NCI-H2196 treated with DMSO at 0.1 percent for 48 hours (cell line): Measurements from ENCODE around the gene GSK3A.

ENCODE experiments used
- DNase-seq: peaks from one replicate; lab custom pipeline; 2025; ENCODE audit not compliant: unreplicated experiment; lab: John Stamatoyannopoulos, UW

Gene GSK3A

DNA sequence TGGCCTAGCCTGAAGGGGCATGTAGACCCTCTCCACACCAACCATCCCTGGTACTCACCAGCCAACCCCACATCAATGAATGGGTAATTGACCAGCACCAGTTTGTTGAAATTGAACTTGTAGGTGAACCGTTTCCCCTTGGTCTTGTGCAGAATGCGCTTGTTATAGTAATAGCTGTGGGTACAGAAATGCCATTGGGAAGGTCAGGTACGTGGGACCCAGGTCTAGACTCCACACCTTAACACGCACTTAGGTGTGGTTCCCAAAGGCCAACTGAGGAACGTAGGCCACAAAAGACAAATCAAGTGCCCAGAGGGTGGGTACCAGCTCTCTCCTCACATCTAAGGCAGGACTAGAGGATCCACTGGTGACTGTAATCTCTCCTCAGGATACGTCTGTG, 7.4 kb upstream of the GSK3A start:
- DNase-seq = no peak

DNA sequence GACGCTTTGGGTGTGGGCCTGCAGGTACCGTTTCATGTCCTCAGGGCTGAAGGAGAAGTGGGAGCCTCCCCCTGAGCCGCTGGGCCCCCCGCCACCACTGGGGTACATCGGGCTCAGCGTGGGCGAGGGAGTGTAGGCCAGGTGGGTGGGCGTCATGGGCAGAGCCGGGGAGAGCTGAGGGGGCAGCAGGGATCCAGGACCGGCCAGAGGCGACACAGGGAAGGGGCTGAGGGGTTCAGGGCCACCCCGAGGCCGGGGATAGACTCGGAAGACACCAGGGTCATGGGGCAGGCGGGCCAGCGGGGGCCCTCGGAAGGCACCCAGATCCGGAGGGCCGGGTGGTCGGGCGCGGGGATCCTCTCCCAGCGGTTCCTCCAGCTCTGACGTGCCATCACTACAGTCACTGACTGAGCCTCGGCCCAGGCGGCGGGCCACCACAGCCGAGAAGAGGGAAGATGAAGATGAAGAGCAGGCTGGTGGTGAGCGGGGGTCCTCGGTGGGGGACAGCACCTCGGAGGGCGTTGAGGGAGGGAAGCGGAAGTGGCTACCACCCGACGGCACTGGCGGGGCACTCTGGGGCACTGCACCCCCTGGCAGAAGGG, 6.8 kb upstream of the GSK3A start:
- no peak for DNase-seq

DNA sequence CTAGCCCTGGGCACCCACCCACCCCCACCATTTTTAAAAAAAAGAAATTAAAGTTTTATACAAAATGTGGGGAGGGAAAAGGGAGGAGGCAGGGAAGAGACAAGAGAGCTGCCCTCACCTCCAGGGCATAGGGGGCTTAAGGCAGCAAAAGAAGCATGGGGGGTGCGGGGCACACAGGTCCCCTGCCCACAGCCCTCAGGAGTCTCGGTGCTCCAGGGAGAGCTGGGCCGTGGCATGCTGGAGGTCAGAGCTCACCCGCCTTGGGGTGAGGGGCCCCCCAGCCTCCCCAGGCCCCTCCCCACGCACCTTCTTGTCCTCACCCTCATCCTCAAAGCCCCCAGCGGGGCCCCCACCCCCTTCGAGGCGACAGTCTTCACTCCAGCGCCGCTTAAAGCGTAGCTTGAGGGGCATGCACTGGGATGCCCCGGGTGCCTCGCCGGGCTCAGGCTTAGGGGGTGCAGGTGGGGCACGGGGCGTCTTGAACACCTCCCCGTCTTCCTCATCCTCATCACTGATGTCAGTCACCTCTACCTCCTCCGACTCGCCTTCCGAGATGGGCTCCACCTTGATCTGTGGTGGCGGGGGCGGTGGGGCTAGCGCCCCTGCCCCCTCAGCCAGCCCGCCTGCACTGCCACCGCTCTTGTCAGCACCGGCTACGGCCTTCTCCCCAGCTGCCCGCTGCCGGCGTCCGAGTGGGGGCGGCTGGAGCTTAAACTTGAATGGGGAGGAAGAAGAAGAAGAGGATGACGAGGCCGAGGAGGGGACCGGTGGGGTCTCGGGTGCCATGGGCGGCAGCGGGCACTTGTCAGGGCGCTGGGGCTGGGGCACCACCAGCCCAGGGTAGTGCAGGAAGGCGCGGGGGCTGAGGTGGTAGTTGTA, 6.1 kb upstream of the GSK3A start:
- DNase-seq = no peak

GRCh38 chr19:42247640-42248199, 5.3 kb upstream of the GSK3A start:
- no peak for DNase-seq

DNA sequence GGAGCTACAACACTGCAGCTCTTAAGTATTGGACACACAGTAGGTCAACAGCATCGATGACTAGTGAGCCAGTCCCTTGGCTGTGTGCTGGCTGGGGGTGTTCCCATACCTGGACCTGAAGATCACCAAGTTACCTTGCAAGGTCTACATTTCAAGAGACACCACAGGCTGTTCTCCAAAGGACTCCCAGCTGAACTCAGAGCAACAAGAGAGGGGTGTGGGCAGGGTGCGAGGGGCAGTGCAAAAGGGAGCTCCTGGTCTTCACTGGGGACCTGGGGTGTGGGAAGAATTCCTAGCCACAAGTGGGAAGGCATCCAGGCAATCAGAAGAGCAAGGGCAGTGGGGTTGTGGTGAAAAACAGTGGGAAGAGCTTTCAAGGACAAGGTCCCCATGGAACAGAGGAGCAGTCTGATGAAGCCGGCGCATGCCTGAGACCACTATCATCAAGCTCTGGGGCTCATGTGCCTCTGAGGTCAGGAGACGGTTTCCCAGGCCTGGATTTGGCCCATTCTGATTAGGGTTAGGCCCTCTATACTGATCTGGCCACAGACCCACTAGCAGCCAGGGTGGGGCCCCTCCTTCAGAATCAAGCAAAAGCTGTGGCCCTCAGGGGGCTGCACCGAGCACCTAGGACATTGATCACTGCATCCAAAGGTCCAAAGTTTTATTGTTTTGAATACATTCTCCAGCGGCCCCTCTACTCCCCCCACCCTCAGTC, 4.7 kb upstream of the GSK3A start:
- no peak for DNase-seq

DNA sequence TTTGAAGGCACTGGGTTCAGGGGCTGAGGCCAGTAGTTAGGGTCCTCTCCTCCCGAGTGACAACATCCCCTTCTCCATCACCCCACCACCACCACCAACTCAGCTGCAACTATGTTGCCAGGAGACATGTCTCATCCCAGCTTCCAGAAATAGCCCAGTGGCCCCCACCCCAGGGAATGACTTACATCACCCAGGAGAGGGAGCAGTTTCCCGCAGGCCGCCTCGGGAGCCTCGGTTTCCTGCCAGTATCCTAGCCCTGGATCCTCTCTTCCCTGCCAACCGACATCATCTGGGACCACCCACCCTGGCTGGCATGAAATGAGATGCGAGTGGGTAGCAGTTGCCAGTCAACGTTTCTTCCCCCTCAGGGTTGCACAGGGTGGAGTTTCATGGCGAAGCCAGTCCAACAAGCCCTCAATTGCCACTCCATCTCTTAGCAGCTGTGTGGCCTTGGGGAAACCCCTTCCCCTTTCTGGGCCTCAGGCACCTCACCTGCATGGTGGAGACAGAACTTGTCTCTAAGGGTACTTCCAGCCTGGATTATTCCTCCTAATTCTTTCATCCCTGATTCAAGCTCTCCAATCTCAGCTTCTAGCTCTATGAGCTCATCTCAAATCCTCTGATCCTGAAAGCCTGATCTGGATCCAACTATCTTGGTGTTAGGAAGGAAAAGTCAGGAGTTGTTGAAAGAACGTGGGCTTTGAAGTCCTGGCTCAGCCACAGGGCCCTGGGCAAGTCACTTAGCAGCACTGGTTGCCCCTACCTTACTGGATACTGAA, 3.9 kb upstream of the GSK3A start:
- DNase-seq = no peak

GRCh38 chr19:42245231-42245630, 2.8 kb upstream of the GSK3A start:
- no peak for DNase-seq

- peak; percentile 88 for DNase-seq
Measured at GRCh38 chr19:42244347-42245220, 2.2 kb upstream of the GSK3A start.

DNA sequence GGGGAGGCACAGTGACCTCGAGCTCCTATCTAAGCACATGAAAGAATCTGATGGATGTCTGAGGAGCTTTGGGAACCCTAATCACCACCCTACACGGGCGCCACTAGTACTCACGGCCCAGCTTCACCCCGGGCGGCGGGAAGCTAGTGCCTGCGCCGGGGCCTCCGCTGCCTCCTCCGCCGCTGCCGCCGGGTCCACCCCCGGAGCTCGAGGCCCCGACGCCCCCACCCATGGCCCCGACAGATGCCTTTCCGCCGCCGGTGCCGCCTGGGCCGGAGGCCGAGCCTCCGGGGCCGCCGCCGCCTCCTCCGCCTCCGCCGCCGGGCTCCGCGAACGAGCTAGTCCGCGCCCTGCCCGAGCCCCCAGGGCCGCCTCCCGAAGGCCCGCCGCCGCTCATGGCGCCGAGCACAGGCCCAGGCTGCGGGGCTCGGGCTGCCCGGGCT, 312 bp downstream of the GSK3A start:
- DNase-seq = no peak

- DNase-seq = no peak
Measured at GRCh38 chr19:42241279-42241678, 1.1 kb downstream of the GSK3A start.

GRCh38 chr19:42239544-42240220, 2.7 kb downstream of the GSK3A start:
- no peak for DNase-seq

DNA sequence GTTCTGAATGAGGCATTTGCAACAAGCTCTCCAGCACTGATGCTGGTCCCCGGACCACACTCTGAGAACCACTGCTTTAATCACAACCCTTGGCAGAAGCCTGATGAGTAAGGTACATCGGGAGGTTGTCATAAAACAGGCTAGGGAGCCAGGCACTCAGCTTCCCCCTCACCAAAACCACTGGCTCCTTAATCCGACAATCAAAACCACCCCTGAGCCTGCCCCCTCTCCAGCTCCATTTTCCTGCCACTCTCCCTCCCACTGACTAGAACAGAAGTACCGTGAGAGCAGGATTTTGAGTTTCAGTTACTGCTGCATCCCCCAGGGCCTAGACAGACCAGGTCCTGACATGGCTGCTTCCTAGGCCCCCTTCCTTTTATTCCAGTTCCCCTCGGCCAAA, 7.2 kb downstream of the GSK3A start:
- no peak for DNase-seq

DNA sequence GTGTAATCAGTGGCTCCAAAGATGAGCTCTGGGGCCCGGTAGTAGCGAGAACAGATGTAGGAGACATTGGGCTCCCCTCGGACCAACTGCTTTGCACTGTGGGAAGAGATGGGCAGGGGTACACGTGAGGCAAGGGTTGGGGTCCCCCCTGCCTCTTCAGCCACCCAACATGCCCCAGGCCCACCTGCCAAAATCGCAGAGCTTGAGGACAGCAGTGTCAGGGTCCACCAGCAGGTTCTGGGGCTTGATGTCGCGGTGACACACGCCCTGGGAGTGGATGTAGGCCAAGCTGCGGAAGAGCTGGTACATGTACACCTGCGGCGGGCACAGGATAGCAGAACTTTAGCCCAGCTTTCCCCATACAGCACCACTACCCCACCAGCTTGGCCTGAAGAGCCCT, 8.0 kb downstream of the GSK3A start:
- no peak for DNase-seq

- DNase-seq = no peak
Measured at GRCh38 chr19:42233678-42234292, 8.6 kb downstream of the GSK3A start.

- DNase-seq = no peak
Measured at GRCh38 chr19:42233106-42233505, 9.3 kb downstream of the GSK3A start.

DNA sequence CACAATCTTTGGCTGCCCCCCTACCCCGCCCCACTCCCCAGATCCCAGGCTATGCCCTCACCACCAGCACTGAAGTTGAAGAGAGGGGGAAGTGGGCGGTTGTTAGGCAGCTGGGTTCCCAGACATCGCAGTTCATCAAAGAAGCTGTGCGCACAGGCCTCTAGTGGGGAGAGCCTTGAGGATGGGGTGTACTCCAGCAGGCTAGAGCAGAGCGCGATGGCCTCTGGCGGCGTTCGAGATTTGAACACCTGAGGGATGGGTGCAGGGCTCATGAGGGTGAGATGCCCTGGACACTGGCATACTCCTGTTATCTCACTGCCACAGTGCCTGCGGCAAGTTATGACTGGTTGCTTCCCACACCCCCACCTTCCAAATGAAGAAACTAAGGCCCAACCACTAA, 10.0 kb downstream of the GSK3A start:
- no peak for DNase-seq

DNA sequence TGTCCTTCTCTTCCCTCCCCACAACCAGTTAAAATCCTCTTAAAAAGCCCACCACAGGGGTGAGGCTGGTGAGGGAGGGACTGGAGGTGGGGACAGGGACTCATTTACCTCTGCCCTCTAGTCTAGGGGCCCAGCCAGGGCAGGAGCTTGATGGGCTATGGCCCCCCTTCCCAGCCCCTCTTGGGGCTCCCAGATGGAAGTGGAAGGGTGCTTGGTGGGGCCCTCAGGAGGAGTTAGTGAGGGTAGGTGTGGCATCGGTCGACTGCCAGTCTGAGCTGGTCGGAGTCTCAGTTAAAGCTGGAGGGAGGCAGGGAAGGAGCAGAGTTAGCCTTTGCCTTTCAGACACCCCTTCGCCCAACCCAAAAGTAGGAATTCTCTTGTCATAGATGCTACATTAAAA, 11.8 kb downstream of the GSK3A start:
- DNase-seq = no peak

DNA sequence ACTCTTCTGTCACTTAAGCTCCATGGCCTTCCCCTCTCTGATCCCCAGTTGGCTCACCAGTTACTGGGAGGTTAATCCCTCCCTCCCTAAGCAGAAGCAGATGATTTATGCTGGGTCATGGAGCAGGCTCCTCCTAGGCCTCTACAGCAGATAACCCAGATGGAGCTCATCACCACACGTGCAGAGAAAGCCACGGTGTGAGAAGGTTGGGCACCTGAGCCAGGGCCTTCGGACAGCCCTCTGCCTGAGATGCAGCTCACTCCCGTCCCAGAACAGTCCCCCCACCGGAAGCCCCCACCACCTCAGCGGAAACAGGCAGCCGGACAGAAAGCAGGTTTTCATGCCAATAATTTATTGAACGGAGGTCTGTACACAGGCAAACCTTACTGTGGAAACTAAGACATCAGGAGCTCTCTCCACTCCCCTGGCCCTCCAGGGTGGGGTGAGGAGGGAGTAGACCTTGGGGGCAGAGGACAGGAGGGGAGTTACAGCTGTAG, 12.5 kb downstream of the GSK3A start:
- DNase-seq = no peak
